Limb (tissue), 2 donors: ENCODE results near the gene SEMA5A.
"Not testable (repeated sequence)": the region's sequence is repeated elsewhere in the genome, so short reads cannot be mapped to it uniquely, and the experiment has no call there.

Source experiments
- DNase-seq, 2 donors: peaks; one replicate each; pipeline ENCODE4 v3.0.0-alpha.2; 2016; ENCODE audit errors: extremely low spot score in 2 of 2

SEMA5A gene

GRCh38 chr5:9401786-9402472 is 143.9 kb downstream of the SEMA5A start:
- no peak for DNase-seq

- not testable (repeated sequence) for DNase-seq
Measured at GRCh38 chr5:9399783-9400182, 146.1 kb downstream of the SEMA5A start.

DNA sequence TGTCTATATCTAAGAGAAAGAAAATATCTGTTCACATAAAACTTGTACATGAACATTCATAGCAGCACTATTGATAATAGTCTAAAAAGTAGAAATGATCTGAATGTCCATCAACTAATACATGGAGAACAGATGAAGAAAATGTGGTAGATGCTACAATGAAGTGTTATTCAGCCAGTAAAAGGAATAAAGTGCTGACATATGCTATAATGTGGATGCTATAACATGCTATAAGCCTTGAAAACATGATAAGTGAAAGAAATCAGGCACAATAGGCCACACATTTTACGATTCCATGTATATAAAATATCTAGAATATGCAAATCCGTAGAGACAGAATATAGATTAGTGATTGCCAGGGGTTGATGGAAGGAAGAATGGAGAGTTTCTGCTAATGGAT is 146.8 kb downstream of the SEMA5A start:
- no peak for DNase-seq

DNA sequence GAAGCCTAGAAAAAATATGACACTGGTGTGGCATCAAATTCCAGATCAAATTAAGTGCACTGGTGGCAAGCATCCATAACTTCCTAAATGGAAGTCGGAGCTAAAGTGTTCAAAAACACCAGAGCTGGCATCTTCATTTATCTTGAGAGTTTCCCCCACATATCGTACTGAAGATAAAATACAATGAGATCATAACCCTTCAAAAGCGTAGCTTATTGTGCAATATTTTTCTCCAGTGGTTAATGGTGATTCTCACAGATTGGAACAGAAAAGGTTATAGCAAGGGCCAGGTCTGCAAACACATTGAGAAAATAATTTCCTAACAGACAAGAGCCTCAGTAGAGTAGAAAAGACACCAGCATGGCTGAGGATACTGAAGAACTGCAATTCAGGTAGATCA is 147.6 kb downstream of the SEMA5A start:
- DNase-seq: no peak

DNA sequence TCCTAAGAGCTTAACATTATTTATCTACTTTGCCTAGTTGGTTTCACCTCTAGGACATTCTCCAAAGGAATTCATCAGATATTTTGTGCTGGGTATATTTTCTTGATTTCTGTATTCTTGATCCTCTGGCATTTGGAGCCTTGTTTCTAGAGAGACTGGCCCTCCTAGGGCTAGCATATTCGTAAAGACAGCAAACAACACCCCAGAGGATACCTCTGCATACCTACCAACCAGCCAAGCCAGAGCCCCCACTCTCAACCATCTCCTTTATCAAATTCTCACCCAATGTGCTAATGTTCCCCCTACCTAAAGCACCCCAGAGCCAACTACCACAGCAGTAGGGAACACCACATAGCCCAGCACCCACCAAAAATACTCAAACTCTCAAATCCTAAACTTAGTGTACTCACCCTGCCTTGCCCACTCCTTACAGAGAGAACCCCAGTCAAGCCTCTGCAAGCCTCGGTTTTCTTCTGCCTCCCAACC is 149.5 kb downstream of the SEMA5A start:
- no peak for DNase-seq

GRCh38 chr5:9395706-9396105 is 150.2 kb downstream of the SEMA5A start:
- DNase-seq: no peak

DNA sequence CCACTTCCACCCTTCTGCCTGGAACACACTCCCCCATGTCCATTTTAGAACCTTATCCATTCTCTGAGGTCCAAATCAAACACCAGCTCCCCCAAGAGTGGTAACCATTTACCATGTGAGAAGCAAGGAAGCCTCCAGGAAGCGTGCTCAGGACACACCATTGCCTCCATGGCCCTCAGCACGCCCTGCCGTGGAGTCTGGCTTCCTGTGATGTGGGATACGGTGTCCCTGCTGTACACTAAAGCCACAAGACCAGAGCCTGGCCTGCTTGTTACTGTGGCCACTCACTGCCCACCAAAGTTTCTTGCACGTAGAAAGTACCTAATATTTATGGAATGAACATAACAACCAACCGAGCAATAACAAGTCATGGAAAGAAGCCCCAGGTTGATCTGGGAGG is 151.7 kb downstream of the SEMA5A start:
- no peak for DNase-seq

- DNase-seq: no peak
Measured at GRCh38 chr5:9392625-9393024, 153.2 kb downstream of the SEMA5A start.

DNA sequence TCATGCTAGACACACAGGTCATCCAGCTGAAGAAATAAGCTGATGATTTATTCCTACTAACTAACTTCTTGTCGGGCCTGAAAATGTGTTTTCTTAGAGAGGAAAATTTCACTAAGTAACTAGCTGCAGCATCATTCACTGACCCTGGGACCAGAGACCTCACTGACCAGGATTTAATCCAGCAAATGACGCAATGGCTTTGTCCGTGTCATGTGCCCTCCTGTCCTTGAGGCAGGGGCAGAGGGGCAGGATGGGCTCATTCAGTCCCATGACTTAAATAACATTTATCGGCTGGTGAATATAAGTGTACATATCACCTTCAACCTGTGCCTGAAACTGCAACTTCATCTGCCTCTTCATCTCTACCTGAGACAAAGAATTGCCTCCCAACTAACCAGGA is 154.8 kb downstream of the SEMA5A start:
- DNase-seq: no peak

DNA sequence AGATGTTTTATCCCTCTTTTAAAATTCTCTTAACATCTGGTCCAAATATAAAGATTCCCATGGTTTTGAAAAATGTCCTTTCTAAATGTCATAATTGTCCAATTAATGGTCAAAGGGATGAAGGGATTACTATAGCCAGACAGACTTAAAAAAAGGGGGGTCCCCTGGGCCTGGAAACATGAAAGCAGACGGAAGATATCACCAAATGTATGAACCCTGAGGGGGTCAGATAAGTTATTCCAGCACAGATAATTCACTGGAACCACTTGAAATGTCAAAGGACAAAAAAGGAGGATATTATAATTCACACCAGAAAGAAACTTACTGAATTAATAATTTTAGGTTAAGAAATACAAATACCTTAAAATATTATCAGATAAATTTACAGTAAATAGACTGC is 155.8 kb downstream of the SEMA5A start:
- no peak for DNase-seq

- no peak for DNase-seq
Measured at GRCh38 chr5:9388941-9389674, 156.8 kb downstream of the SEMA5A start.

DNA sequence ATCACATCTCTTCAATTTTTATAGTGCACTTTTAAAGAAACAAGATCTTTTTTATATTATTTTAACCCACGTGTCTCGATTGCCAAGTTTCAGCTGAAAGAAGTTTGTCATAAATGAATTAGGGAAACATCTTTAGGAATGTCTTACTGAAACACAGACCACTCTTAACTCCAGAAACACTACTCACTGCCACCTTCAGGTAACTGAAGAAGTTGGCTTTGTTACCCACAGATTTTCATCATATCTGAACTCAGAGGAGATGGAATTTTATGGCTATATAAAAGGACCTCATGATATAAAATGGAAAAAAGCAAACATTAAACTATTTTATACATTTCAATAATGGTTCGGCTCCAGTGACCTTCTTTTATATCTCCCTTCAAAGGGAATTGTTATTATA is 158.0 kb downstream of the SEMA5A start:
- no peak for DNase-seq

DNA sequence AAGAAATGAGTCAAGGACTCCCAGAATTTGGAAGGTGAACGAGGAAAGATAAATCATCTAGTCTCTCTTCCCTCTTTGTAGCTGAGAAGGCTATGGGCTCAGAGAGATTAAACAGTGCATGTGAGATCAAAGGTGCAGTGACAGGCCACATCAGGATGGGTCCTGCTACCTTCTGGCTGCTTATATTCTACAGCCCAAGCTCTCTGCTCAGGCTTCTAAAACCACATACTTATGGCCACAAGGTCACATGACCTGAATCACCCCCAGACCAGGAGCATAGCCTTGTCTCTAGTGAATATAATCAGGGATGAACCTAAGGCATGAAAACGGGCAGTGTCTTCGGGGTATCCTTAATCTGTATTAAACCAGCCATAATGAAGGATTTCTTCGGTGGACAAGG is 158.9 kb downstream of the SEMA5A start:
- no peak for DNase-seq

DNA sequence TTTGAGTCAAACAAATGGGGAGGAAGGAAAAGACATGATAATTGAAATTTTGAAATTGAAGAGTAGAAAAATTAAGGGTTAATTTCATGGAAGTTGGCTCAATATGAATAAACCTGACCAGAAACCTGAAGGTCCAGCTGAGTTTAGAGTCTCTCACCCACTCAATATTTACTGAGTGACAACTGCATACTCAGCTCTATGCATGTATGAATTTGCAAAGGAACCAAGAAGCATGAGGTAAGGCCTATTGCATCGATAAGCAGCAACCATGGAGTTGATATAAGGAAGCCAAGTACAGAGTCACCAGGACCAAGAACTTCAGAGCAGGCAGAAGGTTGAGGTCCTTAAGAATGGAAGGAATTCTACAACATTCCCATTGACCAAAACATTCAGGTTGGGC is 163.4 kb downstream of the SEMA5A start:
- DNase-seq: no peak

GRCh38 chr5:9381464-9381863 is 164.4 kb downstream of the SEMA5A start:
- DNase-seq: no peak

DNA sequence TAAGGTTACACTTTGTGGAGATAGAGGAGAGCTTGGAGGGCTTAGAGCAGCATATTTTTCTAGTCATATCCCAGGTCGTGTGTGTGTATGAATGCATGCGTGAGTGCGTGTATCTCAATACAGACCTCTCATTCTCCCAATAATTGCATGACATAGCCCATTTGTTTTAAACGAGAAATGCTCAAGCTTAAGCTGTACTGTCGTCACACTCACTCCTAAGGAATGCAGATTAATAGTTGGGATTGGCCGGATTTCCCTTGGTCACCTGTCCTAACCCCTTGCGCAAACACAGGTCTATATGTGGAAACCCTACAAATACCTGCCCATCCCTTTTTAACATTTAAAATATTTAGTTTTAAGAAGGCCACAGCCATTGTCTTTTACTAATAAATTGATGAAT is 165.8 kb downstream of the SEMA5A start:
- no peak for DNase-seq

GRCh38 chr5:9376363-9377117 is 169.3 kb downstream of the SEMA5A start:
- DNase-seq: no peak

DNA sequence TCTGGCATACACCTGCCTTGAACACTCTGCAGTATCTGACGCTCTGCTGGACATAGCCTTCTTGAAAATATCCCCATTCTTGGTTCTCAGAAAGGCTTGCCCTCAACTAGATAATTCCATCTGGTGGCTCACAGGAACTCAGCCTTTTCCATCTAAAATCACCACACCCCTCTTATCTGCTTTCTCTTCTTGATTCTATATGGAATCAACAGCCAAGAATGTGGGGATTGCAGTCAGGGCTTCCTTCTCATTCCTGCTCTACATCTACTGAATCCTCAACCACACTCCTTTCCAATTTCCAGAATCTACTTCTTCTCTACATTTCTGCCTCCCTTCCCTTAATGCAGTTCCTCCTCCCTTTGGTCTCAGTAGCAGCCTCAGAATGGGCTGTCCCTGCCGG is 170.1 kb downstream of the SEMA5A start:
- DNase-seq: no peak

DNA sequence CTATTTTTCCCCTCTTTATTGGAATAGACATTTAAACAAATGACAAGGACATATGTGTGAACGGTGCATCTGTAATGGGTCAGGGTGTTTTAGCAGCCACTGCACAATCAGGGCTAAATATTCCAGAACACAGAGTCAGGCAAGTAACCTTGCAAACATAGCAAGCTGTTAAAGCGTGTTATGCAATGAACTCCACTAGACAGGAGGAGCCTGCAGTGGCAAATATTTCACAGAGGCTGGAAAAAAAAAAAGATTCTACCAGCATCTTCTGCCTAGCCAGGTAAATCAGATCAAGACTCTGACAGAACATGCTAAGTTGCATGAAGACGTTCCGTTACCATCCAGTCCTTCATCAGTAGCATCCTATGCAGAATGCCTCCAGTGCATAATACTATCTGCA is 171.8 kb downstream of the SEMA5A start:
- no peak for DNase-seq

GRCh38 chr5:9373571-9373970 is 172.3 kb downstream of the SEMA5A start:
- no peak for DNase-seq

DNA sequence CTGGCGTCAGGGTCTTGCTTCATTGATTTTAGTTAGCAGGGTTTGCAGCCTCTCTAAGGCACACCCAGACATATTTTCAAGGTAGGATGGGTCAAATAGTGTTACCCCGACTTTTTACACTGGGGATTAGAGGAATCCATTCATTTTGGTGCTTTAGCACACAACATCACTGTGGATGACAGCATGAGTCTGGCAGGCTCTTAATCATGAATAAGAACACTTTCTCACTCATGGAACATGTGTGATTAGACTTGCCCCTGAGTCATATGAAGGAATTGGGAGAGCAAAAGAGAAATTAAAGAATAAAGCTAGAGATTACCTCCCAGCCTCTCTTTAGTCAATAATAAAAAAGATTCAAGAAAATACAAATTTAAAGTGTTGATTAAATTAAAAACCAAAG is 175.6 kb downstream of the SEMA5A start:
- DNase-seq: no peak

GRCh38 chr5:9365512-9365911 is 180.4 kb downstream of the SEMA5A start:
- no peak for DNase-seq
